HG02759 (cell line): Measurements from ENCODE around the gene RNF182.

Experiments
- ATAC-seq: cut with Tn5 transposase; IDR thresholded peaks from one replicate; pipeline ENCODE4 v1.9.1; 2021; ENCODE audit warnings: mild to moderate bottlenecking, moderate library complexity; ENCODE audit not compliant: unreplicated experiment

RNF182 gene

GRCh38 chr6:14026831-14027539, 102.2 kb downstream of the RNF182 start:
- ATAC-seq: no peak

- ATAC-seq: no peak
Measured at GRCh38 chr6:14028631-14029030, 103.9 kb downstream of the RNF182 start.

GRCh38 chr6:14029605-14030004, 104.9 kb downstream of the RNF182 start:
- ATAC-seq: no peak
